ENCODE data around the gene ARID5B. TPM values are rescaled to one million over a fixed set of nuclear protein-coding genes. Genes with fewer than 3 reads are reported as not detected.

ARID5B gene
- total RNA-seq, 1 experiment from 2014 or later = 168 TPM

- Histone ChIP-seq H3K4me3 (ENCODE audit: low read depth, low read length) (no peak overlapping the region), H3K9me3 (no peaks in the 10 kb centered on the region), H3K27me3 (replicated peaks; ENCODE audit: control insufficient read depth, insufficient read depth, low read length) (no peaks in the 10 kb centered on the region), H3K36me3 (ENCODE audit: control insufficient read depth, insufficient read depth, low read length) (peaks cover 21% of the 10 kb centered on the region), H3K4me1 (peaks cover 64% of the 10 kb centered on the region)
- ChIA-PET POLR2A (no interaction called here), CTCF (interaction anchor here (1.4 kb wide), 1 partner anchor 167 kb away, joined by 3 read pairs; no protein-coding TSS in a partner anchor)
- Mint-ChIP-seq H3K9me3 (ENCODE audit: unreplicated experiment) (no peaks in the 10 kb centered on the region), H3K27ac (ENCODE audit: unreplicated experiment) (peak overlapping the region; percentile 57), H3K27me3 (ENCODE audit: insufficient read depth, unreplicated experiment) (no peaks in the 10 kb centered on the region), H3K4me1 (ENCODE audit: low read depth, unreplicated experiment) (peaks cover 70% of the 10 kb centered on the region), H3K4me3 (ENCODE audit: unreplicated experiment) (peak overlapping the region; percentile 7), H3K36me3 (ENCODE audit: insufficient read depth, unreplicated experiment) (peaks cover 100% of the 10 kb centered on the region)
- no peak for TF ChIP-seq CTCF (IDR thresholded peaks at IDR 0.05; ENCODE audit: insufficient read depth in 1 of 2, low read depth in 1 of 2, low read length in 1 of 2, severe bottlenecking in 1 of 2, unreplicated experiment in 1 of 2)
- DNase-seq = no peak
- intact Hi-C loops (cut with micrococcal nuclease; ENCODE audit: unreplicated experiment) = loop anchor here (1.0 to 10.0 kb wide), 2 partner anchors 16 to 293 kb away; no protein-coding TSS in a partner anchor
- BruUV-seq (replicated peaks) = no TSS peak
Observed at GRCh38 chr10:61918140-61918539, 16.6 kb downstream of the ARID5B start.

- peaks cover 21% of the 10 kb centered on the region for H3K36me3 ChIP-seq (ENCODE audit: control insufficient read depth, insufficient read depth, low read length)
- POLR2A ChIA-PET = no interaction called here
- no peaks in the 10 kb centered on the region for H3K9me3 ChIP-seq
- Mint-ChIP-seq H3K9me3 (ENCODE audit: unreplicated experiment) (no peaks in the 10 kb centered on the region), H3K27me3 (ENCODE audit: insufficient read depth, unreplicated experiment) (no peaks in the 10 kb centered on the region), H3K4me3 (ENCODE audit: unreplicated experiment) (no peak overlapping the region), H3K27ac (ENCODE audit: unreplicated experiment) (no peak overlapping the region), H3K4me1 (ENCODE audit: low read depth, unreplicated experiment) (peaks cover 72% of the 10 kb centered on the region), H3K36me3 (ENCODE audit: insufficient read depth, unreplicated experiment) (peaks cover 100% of the 10 kb centered on the region)
- CTCF ChIA-PET = no interaction called here
- no peak overlapping the region for H3K4me3 ChIP-seq (ENCODE audit: low read depth, low read length)
- peaks cover 58% of the 10 kb centered on the region for H3K4me1 ChIP-seq
- no peak for TF ChIP-seq CTCF (IDR thresholded peaks at IDR 0.05; ENCODE audit: insufficient read depth in 1 of 2, low read depth in 1 of 2, low read length in 1 of 2, severe bottlenecking in 1 of 2, unreplicated experiment in 1 of 2)
- no peaks in the 10 kb centered on the region for H3K27me3 ChIP-seq (replicated peaks; ENCODE audit: control insufficient read depth, insufficient read depth, low read length)
- no peak for DNase-seq
- BruUV-seq (replicated peaks) = no TSS peak
- intact Hi-C loops (cut with micrococcal nuclease; ENCODE audit: unreplicated experiment) = loop anchor here (1.0 to 10.0 kb wide), 2 partner anchors 15 to 294 kb away; no protein-coding TSS in a partner anchor
Observed at GRCh38 chr10:61918989-61919388, 17.5 kb downstream of the ARID5B start.

- Mint-ChIP-seq H3K27ac (ENCODE audit: unreplicated experiment) (no peak overlapping the region), H3K27me3 (ENCODE audit: insufficient read depth, unreplicated experiment) (no peaks in the 10 kb centered on the region)
Observed at GRCh38 chr10:61919646-61920215, 18.2 kb downstream of the ARID5B start.

More at GRCh38 chr10:61919646-61920215, 18.2 kb downstream of the ARID5B start:
- Histone ChIP-seq H3K4me1 (peaks cover 53% of the 10 kb centered on the region), H3K36me3 (ENCODE audit: control insufficient read depth, insufficient read depth, low read length) (peaks cover 21% of the 10 kb centered on the region), H3K27me3 (replicated peaks; ENCODE audit: control insufficient read depth, insufficient read depth, low read length) (no peaks in the 10 kb centered on the region), H3K9me3 (no peaks in the 10 kb centered on the region), H3K4me3 (ENCODE audit: low read depth, low read length) (no peak overlapping the region)
- Mint-ChIP-seq H3K4me3 (ENCODE audit: unreplicated experiment) (no peak overlapping the region), H3K4me1 (ENCODE audit: low read depth, unreplicated experiment) (peaks cover 72% of the 10 kb centered on the region), H3K9me3 (ENCODE audit: unreplicated experiment) (no peaks in the 10 kb centered on the region), H3K36me3 (ENCODE audit: insufficient read depth, unreplicated experiment) (peaks cover 100% of the 10 kb centered on the region)
- no peak for DNase-seq
- BruUV-seq (replicated peaks) = no TSS peak
- intact Hi-C loops (cut with micrococcal nuclease; ENCODE audit: unreplicated experiment) = loop anchor here (10.0 kb wide), 1 partner anchor 295 kb away; no protein-coding TSS in a partner anchor
- TF ChIP-seq CTCF (IDR thresholded peaks at IDR 0.05; ENCODE audit: insufficient read depth in 1 of 2, low read depth in 1 of 2, low read length in 1 of 2, severe bottlenecking in 1 of 2, unreplicated experiment in 1 of 2) = no peak
- CTCF ChIA-PET = no interaction called here
- POLR2A ChIA-PET = interaction anchor here (0.7 kb wide), 1 partner anchor 14 kb away, joined by 6 read pairs; no protein-coding TSS in a partner anchor

Data from Caco-2 (cell line).